Measurements from ENCODE around the gene SRGAP3.

The SRGAP3 gene

GRCh38 chr3:8981700-8982099, 267.7 kb downstream of the SRGAP3 start:
- H3K9me3 ChIP-seq (ENCODE audit: control insufficient read depth, insufficient read depth, low read depth, low read length), result no peaks in the 10 kb centered on the region; the same call in 1 of the 2 replicates
- ChIA-PET CTCF (interaction anchor here (0.6 to 1.9 kb wide), 4 partner anchors 14 to 870 kb away, joined by 3 to 5 read pairs (median 4); no protein-coding TSS in a partner anchor), POLR2A (no interaction called here)
- no peaks in the 10 kb centered on the region for H3K36me3 ChIP-seq (ENCODE audit: control insufficient read depth in 2 of 2, insufficient read depth in 1 of 2, low read length in 2 of 2)
- no peaks in the 10 kb centered on the region for H3K4me1 ChIP-seq (ENCODE audit: control insufficient read depth, insufficient read depth, low read length)
- 0 out of 2 replicates have a peak, but pooled peaks have one; percentile 8 for TF ChIP-seq ZNF157 (tag by site-specific recombination; IDR thresholded peaks at IDR 0.05)
- TF ChIP-seq ZNF175 (tag by site-specific recombination; IDR thresholded peaks at IDR 0.05), result no peak
- H3K27ac ChIP-seq (ENCODE audit: extremely low read depth, low read depth, low read length), result no peak overlapping the region
- H3K4me3 ChIP-seq (ENCODE audit: low read depth, low read length), result no peak overlapping the region

- CTCF ChIA-PET, result interaction anchor here (0.6 to 1.9 kb wide), 5 partner anchors 14 to 871 kb away, joined by 3 to 5 read pairs (median 4); partner anchors contain the start of gene SRGAP3
- no peaks in the 10 kb centered on the region; the same call in 1 of the 2 replicates for H3K9me3 ChIP-seq (ENCODE audit: control insufficient read depth, insufficient read depth, low read depth, low read length)
- H3K4me1 ChIP-seq (ENCODE audit: control insufficient read depth, insufficient read depth, low read length), result no peaks in the 10 kb centered on the region
- POLR2A ChIA-PET, result no interaction called here
- no peak overlapping the region for H3K4me3 ChIP-seq (ENCODE audit: low read depth, low read length)
- H3K36me3 ChIP-seq (ENCODE audit: control insufficient read depth in 2 of 2, insufficient read depth in 1 of 2, low read length in 2 of 2), result no peaks in the 10 kb centered on the region
- TF ChIP-seq ZNF2 (tag by site-specific recombination; IDR thresholded peaks at IDR 0.05) (no peak), ZNF560 (tag by site-specific recombination; IDR thresholded peaks at IDR 0.05; ENCODE audit: borderline replicate concordance) (no peak), ZNF157 (tag by site-specific recombination; IDR thresholded peaks at IDR 0.05) (peak; percentile 78), PRDM10 (tag by site-specific recombination; IDR thresholded peaks at IDR 0.05) (no peak)
- TF ChIP-seq, protein P1, sequence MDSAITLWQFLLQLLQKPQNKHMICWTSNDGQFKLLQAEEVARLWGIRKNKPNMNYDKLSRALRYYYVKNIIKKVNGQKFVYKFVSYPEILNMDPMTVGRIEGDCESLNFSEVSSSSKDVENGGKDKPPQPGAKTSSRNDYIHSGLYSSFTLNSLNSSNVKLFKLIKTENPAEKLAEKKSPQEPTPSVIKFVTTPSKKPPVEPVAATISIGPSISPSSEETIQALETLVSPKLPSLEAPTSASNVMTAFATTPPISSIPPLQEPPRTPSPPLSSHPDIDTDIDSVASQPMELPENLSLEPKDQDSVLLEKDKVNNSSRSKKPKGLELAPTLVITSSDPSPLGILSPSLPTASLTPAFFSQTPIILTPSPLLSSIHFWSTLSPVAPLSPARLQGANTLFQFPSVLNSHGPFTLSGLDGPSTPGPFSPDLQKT (IDR thresholded peaks at IDR 0.05; ENCODE audit: borderline replicate concordance, low read depth, low read length), result no peak
- H3K27ac ChIP-seq (ENCODE audit: extremely low read depth, low read depth, low read length), result no peak overlapping the region
Observed at GRCh38 chr3:8981296-8981695, 268.1 kb downstream of the SRGAP3 start.

DNA sequence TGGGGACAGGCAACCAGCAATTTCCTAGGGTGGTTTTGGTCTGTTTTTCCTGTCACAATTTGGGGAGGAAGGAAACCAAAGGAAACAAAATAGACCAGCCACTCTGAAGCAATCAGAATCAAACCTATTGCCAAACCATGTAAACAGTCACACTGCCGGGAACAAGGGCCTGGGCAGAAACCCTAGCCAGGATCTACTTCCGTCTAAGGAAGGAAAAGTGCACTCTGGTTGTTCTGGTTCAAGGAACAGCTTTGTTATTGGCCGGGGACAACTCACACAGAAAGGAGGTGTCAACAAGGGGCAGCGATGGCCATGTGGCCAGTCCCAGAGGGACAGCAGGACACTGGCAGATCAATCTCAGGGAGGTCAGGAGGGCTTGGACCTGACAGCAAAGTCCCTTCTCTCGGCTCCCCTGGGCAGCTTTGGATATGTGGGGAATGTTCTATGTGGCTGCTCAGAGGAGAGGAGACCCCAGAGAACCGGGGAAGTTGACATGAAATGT, 268.6 kb downstream of the SRGAP3 start:
- ChIA-PET POLR2A (no interaction called here), CTCF (interaction anchor here (0.6 to 1.8 kb wide), 4 partner anchors 9 to 284 kb away, joined by 3 to 10 read pairs (median 6); partner anchors contain the start of gene SRGAP3)
- H3K27ac ChIP-seq (ENCODE audit: extremely low read depth, low read depth, low read length), result no peak overlapping the region
- H3K4me3 ChIP-seq (ENCODE audit: low read depth, low read length), result no peak overlapping the region
- H3K4me1 ChIP-seq (ENCODE audit: control insufficient read depth, insufficient read depth, low read length), result no peaks in the 10 kb centered on the region
- no peaks in the 10 kb centered on the region; the same call in 1 of the 2 replicates for H3K9me3 ChIP-seq (ENCODE audit: control insufficient read depth, insufficient read depth, low read depth, low read length)
- no peaks in the 10 kb centered on the region for H3K36me3 ChIP-seq (ENCODE audit: control insufficient read depth in 2 of 2, insufficient read depth in 1 of 2, low read length in 2 of 2)
- TF ChIP-seq ZNF514 (tag by site-specific recombination; IDR thresholded peaks at IDR 0.05) (no peak), OSR2 (tag by site-specific recombination; IDR thresholded peaks at IDR 0.05) (no peak), KLF1 (tag by site-specific recombination; IDR thresholded peaks at IDR 0.05) (no peak), ZNF155 (tag by site-specific recombination; IDR thresholded peaks at IDR 0.05) (no peak), GLI4 (tag by site-specific recombination; IDR thresholded peaks at IDR 0.05) (no peak), ZNF202 (tag by site-specific recombination; IDR thresholded peaks at IDR 0.05; ENCODE audit: borderline replicate concordance) (no peak), ZXDB (tag by site-specific recombination; IDR thresholded peaks at IDR 0.05) (no peak), MZF1 (tag by site-specific recombination; IDR thresholded peaks at IDR 0.05; ENCODE audit: borderline replicate concordance) (no peak), ZNF664 (tag by site-specific recombination; IDR thresholded peaks at IDR 0.05) (no peak), YY1 (tag by site-specific recombination; IDR thresholded peaks at IDR 0.05) (no peak), ZNF404 (tag by site-specific recombination; IDR thresholded peaks at IDR 0.05) (no peak), ZNF138 (tag by site-specific recombination; IDR thresholded peaks at IDR 0.05; ENCODE audit: borderline replicate concordance) (no peak), FEZF1 (tag by site-specific recombination; IDR thresholded peaks at IDR 0.05) (no peak), ZNF214 (tag by site-specific recombination; IDR thresholded peaks at IDR 0.05; ENCODE audit: borderline replicate concordance) (no peak)
- TF ChIP-seq, protein P2, sequence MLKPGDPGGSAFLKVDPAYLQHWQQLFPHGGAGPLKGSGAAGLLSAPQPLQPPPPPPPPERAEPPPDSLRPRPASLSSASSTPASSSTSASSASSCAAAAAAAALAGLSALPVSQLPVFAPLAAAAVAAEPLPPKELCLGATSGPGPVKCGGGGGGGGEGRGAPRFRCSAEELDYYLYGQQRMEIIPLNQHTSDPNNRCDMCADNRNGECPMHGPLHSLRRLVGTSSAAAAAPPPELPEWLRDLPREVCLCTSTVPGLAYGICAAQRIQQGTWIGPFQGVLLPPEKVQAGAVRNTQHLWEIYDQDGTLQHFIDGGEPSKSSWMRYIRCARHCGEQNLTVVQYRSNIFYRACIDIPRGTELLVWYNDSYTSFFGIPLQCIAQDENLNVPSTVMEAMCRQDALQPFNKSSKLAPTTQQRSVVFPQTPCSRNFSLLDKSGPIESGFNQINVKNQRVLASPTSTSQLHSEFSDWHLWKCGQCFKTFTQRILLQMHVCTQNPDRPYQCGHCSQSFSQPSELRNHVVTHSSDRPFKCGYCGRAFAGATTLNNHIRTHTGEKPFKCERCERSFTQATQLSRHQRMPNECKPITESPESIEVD (tag by site-specific recombination; IDR thresholded peaks at IDR 0.05), result no peak
- TF ChIP-seq, protein P3, sequence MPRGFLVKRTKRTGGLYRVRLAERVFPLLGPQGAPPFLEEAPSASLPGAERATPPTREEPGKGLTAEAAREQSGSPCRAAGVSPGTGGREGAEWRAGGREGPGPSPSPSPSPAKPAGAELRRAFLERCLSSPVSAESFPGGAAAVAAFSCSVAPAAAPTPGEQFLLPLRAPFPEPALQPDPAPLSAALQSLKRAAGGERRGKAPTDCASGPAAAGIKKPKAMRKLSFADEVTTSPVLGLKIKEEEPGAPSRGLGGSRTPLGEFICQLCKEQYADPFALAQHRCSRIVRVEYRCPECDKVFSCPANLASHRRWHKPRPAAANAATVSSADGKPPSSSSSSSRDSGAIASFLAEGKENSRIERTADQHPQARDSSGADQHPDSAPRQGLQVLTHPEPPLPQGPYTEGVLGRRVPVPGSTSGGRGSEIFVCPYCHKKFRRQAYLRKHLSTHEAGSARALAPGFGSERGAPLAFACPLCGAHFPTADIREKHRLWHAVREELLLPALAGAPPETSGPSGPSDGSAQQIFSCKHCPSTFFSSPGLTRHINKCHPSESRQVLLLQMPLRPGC (tag by site-specific recombination; IDR thresholded peaks at IDR 0.05), result no peak
